Measurements from ENCODE around the gene MAGEA2B.
"Not testable (repeated sequence)": the region's sequence is repeated elsewhere in the genome, so short reads cannot be mapped to it uniquely, and the experiment has no call there.

Gene MAGEA2B

GRCh38 chrX:152713815-152714787, at the start of gene MAGEA2B:
Gene MAGEA2B, plus strand, starts transcription at chrX:152714628. Its CDS starts 2,479 bp downstream, at chrX:152717107.
- DNase-seq, result not testable (repeated sequence)

GRCh38 chrX:152674135-152674534, 40.3 kb upstream of the MAGEA2B start:
- DNase-seq, result no peak

- not testable (repeated sequence) for DNase-seq
Measured at GRCh38 chrX:152674652-152675051, 39.8 kb upstream of the MAGEA2B start.

GRCh38 chrX:152681012-152681411, 33.4 kb upstream of the MAGEA2B start:
- DNase-seq, result not testable (repeated sequence)

- not testable (repeated sequence) for DNase-seq
Measured at GRCh38 chrX:152697952-152698931, 16.2 kb upstream of the MAGEA2B start, which contains the start of gene MAGEA3. Gene MAGEA3, plus strand, starts transcription at chrX:152698794. Its CDS starts 2,039 bp downstream, at chrX:152700833.

GRCh38 chrX:152700390-152700789, 14.0 kb upstream of the MAGEA2B start:
- not testable (repeated sequence) for DNase-seq

GRCh38 chrX:152706500-152706899, 7.9 kb upstream of the MAGEA2B start:
- DNase-seq, result not testable (repeated sequence)

GRCh38 chrX:152709173-152709572, 5.3 kb upstream of the MAGEA2B start, which contains the start of gene CSAG2:
Gene CSAG2, minus strand, starts transcription at chrX:152709273. Its CDS starts 161 bp downstream, at chrX:152709112.
- DNase-seq, result not testable (repeated sequence)

GRCh38 chrX:152713195-152713594, 1.2 kb upstream of the MAGEA2B start:
- not testable (repeated sequence) for DNase-seq

- no peak for DNase-seq
Measured at GRCh38 chrX:152725409-152725808, 11.0 kb downstream of the MAGEA2B start.

GRCh38 chrX:152733261-152733975, 19.0 kb downstream of the MAGEA2B start, which contains the start of the genes CSAG1 and MAGEA12:
Gene CSAG1, minus strand, starts transcription at chrX:152733721. Its CDS starts 1,261 bp downstream, at chrX:152732460.
Gene MAGEA12, plus strand, starts transcription at chrX:152733757. Its CDS starts 2,405 bp downstream, at chrX:152736162.
- DNase-seq, result peak; percentile 75

- DNase-seq, result not testable (repeated sequence)
Measured at GRCh38 chrX:152734143-152734858, 19.9 kb downstream of the MAGEA2B start.

GRCh38 chrX:152735101-152735500, 20.7 kb downstream of the MAGEA2B start:
- DNase-seq, result no peak

- DNase-seq, result no peak
Measured at GRCh38 chrX:152735860-152736511, 21.6 kb downstream of the MAGEA2B start.

GRCh38 chrX:152736528-152736927, 22.1 kb downstream of the MAGEA2B start:
- DNase-seq, result not testable (repeated sequence)

- DNase-seq, result no peak
Measured at GRCh38 chrX:152738560-152738959, 24.1 kb downstream of the MAGEA2B start.

- not testable (repeated sequence) for DNase-seq
Measured at GRCh38 chrX:152753686-152754650, 39.5 kb downstream of the MAGEA2B start, which contains the start of gene MAGEA2. Gene MAGEA2, minus strand, starts transcription at chrX:152753842. Its CDS starts 2,479 bp downstream, at chrX:152751363.

- not testable (repeated sequence) for DNase-seq
Measured at GRCh38 chrX:152754871-152755270, 40.4 kb downstream of the MAGEA2B start.

GRCh38 chrX:152758918-152759317, 44.5 kb downstream of the MAGEA2B start, which contains the start of gene CSAG3:
Gene CSAG3, plus strand, starts transcription at chrX:152759218.
- DNase-seq, result not testable (repeated sequence)

Measured in NCI-H1694 (cell line).